A549 (cell line): Measurements from ENCODE around the gene ZNF438.

Experiments
- CTCF ChIP-seq: fragments of >200 bp; sonication (Bioruptor Twin); formaldehyde crosslinking; IDR thresholded peaks from 3 replicates; pipeline ENCODE4 v1.5.1; 2016
- HDAC2 ChIP-seq: fragments of 200-600 bp; sonication (generic); IDR thresholded peaks from 2 replicates; pipeline ENCODE4 v1.6.1; 2016
- HES2 ChIP-seq: fragments of >200 bp; sonication (Bioruptor Twin); formaldehyde crosslinking; IDR thresholded peaks from 2 replicates; pipeline ENCODE4 v1.6.1; 2016
- MAZ ChIP-seq: fragments of 150-350 bp; IDR thresholded peaks from 2 replicates; pipeline ENCODE4 v1.6.1; 2014; ENCODE audit warnings: antibody characterized with exemption, low read depth, low read length, borderline replicate concordance

GRCh38 chr10:30812018-30812851 is 219.4 kb downstream of the ZNF438 start:
- TF ChIP-seq CTCF (no peak), HES2 (no peak), HDAC2 (no peak), MAZ (no peak)
